Endodermal cell (in vitro differentiated cells): Measurements from ENCODE around the gene SLC25A22. TPM values are rescaled to one million over a fixed set of nuclear protein-coding genes. Genes with fewer than 3 reads are reported as not detected.

Source experiments
- DNase-seq: peaks from one replicate; pipeline ENCODE4 v3.0.0-alpha.2; 2017
- H3K27ac ChIP-seq: 2 replicates; pipeline ENCODE4 v1.5.1; 2013; ENCODE audit warnings: mild to moderate bottlenecking, low read depth, low read length, moderate library complexity
- H3K27me3 ChIP-seq: 2 replicates; pipeline ENCODE4 v1.6.1; 2013; ENCODE audit warnings: mild to moderate bottlenecking, low read length, moderate library complexity; ENCODE audit not compliant: insufficient read depth, control insufficient read depth, poor library complexity, severe bottlenecking
- H3K36me3 ChIP-seq: 2 replicates; pipeline ENCODE4 v1.7.0; 2013; ENCODE audit warnings: mild to moderate bottlenecking, low read length, moderate library complexity; ENCODE audit not compliant: control insufficient read depth, insufficient read depth
- H3K4me1 ChIP-seq: one replicate; pipeline ENCODE4 v1.7.0; 2013; ENCODE audit warnings: low read length; ENCODE audit not compliant: control insufficient read depth, insufficient read depth
- H3K4me3 ChIP-seq: 2 replicates; pipeline ENCODE4 v1.5.1; 2013; ENCODE audit warnings: mild to moderate bottlenecking, low read length, moderate library complexity
- H3K9ac ChIP-seq: 2 replicates; pipeline ENCODE4 v1.6.1; 2013; ENCODE audit warnings: mild to moderate bottlenecking, low read length, moderate library complexity; ENCODE audit not compliant: poor library complexity, severe bottlenecking; ENCODE audit errors: extremely low read depth
- H3K9me3 ChIP-seq: 2 replicates; pipeline ENCODE4 v1.6.1; 2013; ENCODE audit warnings: mild to moderate bottlenecking, low read length, moderate library complexity; ENCODE audit not compliant: control insufficient read depth
- H3K27ac Mint-ChIP-seq: 2 replicates; pipeline ENCODE4 v1.8.0; 2020; ENCODE audit warnings: mixed read lengths
- H3K27me3 Mint-ChIP-seq: 2 replicates; pipeline ENCODE4 v1.8.0; 2021; ENCODE audit warnings: mild to moderate bottlenecking, mixed read lengths; ENCODE audit not compliant: insufficient read depth
- H3K36me3 Mint-ChIP-seq: 2 replicates; pipeline ENCODE4 v1.8.0; 2020; ENCODE audit warnings: low read depth, mixed read lengths
- H3K4me1 Mint-ChIP-seq: 2 replicates; pipeline ENCODE4 v1.8.0; 2020; ENCODE audit warnings: mixed read lengths
- H3K4me3 Mint-ChIP-seq: 2 replicates; pipeline ENCODE4 v1.8.0; 2020; ENCODE audit warnings: mild to moderate bottlenecking, moderate library complexity, mixed read lengths
- H3K9me3 Mint-ChIP-seq: 2 replicates; pipeline ENCODE4 v1.8.0; 2020; ENCODE audit warnings: mild to moderate bottlenecking, mixed read lengths
- CTCF ChIP-seq: fragments of 200-600 bp; sonication (generic); conservative IDR thresholded peaks from 2 replicates; pipeline ENCODE4 v1.5.0; 2021; ENCODE audit warnings: antibody characterized with exemption, mild to moderate bottlenecking
- WGBS, 2 experiments: methylation state at CpG; one replicate each; pipeline versions ENCODE4 v1.1.5 to v1.1.7; 2013; ENCODE audit warnings: missing lambda C conversion rate in 2 of 2, mixed read lengths in 1 of 2; ENCODE audit not compliant: insufficient coverage in 1 of 2, insufficient read length in 1 of 2; 5-methylcytosine and 5-hydroxymethylcytosine counted together
- total RNA-seq, 2 donors: library from RNA; stranded (reverse); fragmentation: NEBNext Ultra II Directional in 1 of 2; extraction: Animal tissue kit (Norgen Biotek cat#: 25700) in 1 of 2; gene quantifications; 2 replicates in 1 of 2; 3 replicates in 1 of 2; pipeline ENCODE4 v1.2.1, GENCODE V29; 2021

The SLC25A22 gene
- total RNA-seq, 2 donors from 2014 or later = 46.5 to 56.2 TPM

- Histone ChIP-seq H3K36me3 (peaks cover 5% of the 10 kb centered on the region), H3K4me1 (peaks cover 4% of the 10 kb centered on the region), H3K9ac (no peak overlapping the region), H3K27ac (no peak overlapping the region), H3K9me3 (no peaks in the 10 kb centered on the region), H3K4me3 (no peak overlapping the region), H3K27me3 (no peaks in the 10 kb centered on the region)
- Mint-ChIP-seq H3K36me3 (peaks cover 6% of the 10 kb centered on the region), H3K27ac (no peak overlapping the region), H3K27me3 (no peaks in the 10 kb centered on the region), H3K4me1 (peaks cover 4% of the 10 kb centered on the region), H3K4me3 (no peak overlapping the region), H3K9me3 (no peaks in the 10 kb centered on the region)
- TF ChIP-seq CTCF = no peak
- no peak for DNase-seq
- WGBS, 2 experiments = 98% methylated on average over 15 to 30 of the region's 30 CpGs
Measured at GRCh38 chr11:800473-800872, 2.4 kb upstream of the SLC25A22 start.

GRCh38 chr11:799641-800316, 1.7 kb upstream of the SLC25A22 start:
- no peaks in the 10 kb centered on the region for H3K9me3 Mint-ChIP-seq
- Histone ChIP-seq H3K4me1 (peaks cover 4% of the 10 kb centered on the region), H3K9ac (no peak overlapping the region), H3K27me3 (no peaks in the 10 kb centered on the region), H3K36me3 (peaks cover 5% of the 10 kb centered on the region), H3K27ac (no peak overlapping the region), H3K9me3 (no peaks in the 10 kb centered on the region), H3K4me3 (no peak overlapping the region)
- H3K27ac Mint-ChIP-seq = no peak overlapping the region
- peaks cover 4% of the 10 kb centered on the region for H3K4me1 Mint-ChIP-seq
- TF ChIP-seq CTCF = no peak
- 95 to 96% methylated on average over 15 to 32 of the region's 32 CpGs for WGBS, 2 experiments
- DNase-seq = no peak
- no peaks in the 10 kb centered on the region for H3K27me3 Mint-ChIP-seq
- no peak overlapping the region for H3K4me3 Mint-ChIP-seq
- H3K36me3 Mint-ChIP-seq = peaks cover 6% of the 10 kb centered on the region

GRCh38 chr11:797296-798092, 587 bp downstream of the SLC25A22 start:
- peak; percentile 87 for DNase-seq
- Histone ChIP-seq H3K36me3 (peaks cover 13% of the 10 kb centered on the region), H3K4me3 (peak overlapping the region; percentile 87), H3K9ac (peak overlapping the region; percentile 74), H3K27me3 (no peaks in the 10 kb centered on the region), H3K27ac (peak overlapping the region; percentile 95), H3K4me1 (peaks cover 4% of the 10 kb centered on the region), H3K9me3 (no peaks in the 10 kb centered on the region)
- Mint-ChIP-seq H3K27me3 (no peaks in the 10 kb centered on the region), H3K4me3 (peak overlapping the region; percentile 76), H3K36me3 (peaks cover 7% of the 10 kb centered on the region), H3K9me3 (no peaks in the 10 kb centered on the region), H3K27ac (peak overlapping the region; percentile 85), H3K4me1 (peaks cover 4% of the 10 kb centered on the region)
- 0 to 1% methylated on average over 27 to 57 of the region's 57 CpGs for WGBS, 2 experiments
- TF ChIP-seq CTCF = no peak
